SJCRH30 (cell line): Measurements from ENCODE around the gene IGLL1. TPM values are rescaled to one million over a fixed set of nuclear protein-coding genes. Genes with fewer than 3 reads are reported as not detected.

Source experiments
- DNase-seq, 2 experiments: peaks; one replicate each; pipeline ENCODE4 v3.0.0-alpha.2; 2015 to 2020
- H3K27ac ChIP-seq: fragments of 250-450 bp; sonication (Bioruptor Pico); 2 replicates; pipeline ENCODE4 v1.5.1; 2020; ENCODE audit warnings: mild to moderate bottlenecking, moderate library complexity
- H3K27me3 ChIP-seq: fragments of 250-450 bp; sonication (Bioruptor Pico); 2 replicates; pipeline ENCODE4 v1.5.1; 2020; ENCODE audit warnings: mild to moderate bottlenecking, moderate library complexity
- H3K36me3 ChIP-seq: fragments of 250-450 bp; sonication (Bioruptor Pico); 2 replicates; pipeline ENCODE4 v1.5.1; 2020; ENCODE audit warnings: mild to moderate bottlenecking, moderate library complexity
- H3K4me1 ChIP-seq: fragments of 250-450 bp; sonication (Bioruptor Pico); 2 replicates; pipeline ENCODE4 v1.5.1; 2020; ENCODE audit warnings: mild to moderate bottlenecking, moderate library complexity
- H3K4me3 ChIP-seq: fragments of 250-450 bp; sonication (Bioruptor Pico); 2 replicates; pipeline ENCODE4 v1.5.1; 2020; ENCODE audit warnings: mild to moderate bottlenecking, moderate library complexity
- H3K9me3 ChIP-seq: fragments of 250-450 bp; sonication (Bioruptor Pico); replicated peaks from 2 replicates; pipeline ENCODE4 v1.5.1; 2020; ENCODE audit warnings: mild to moderate bottlenecking, moderate library complexity
- total RNA-seq: library from RNA; depleted of rRNA; stranded (reverse); fragments of >200 nt; shearing (Covaris generic); gene quantifications from 2 replicates; pipeline ENCODE4 v1.2.3, GENCODE V29; 2014

The IGLL1 gene
- total RNA-seq, 1 experiment from 2014 or later = 0.36 TPM

GRCh38 chr22:23534201-23534850 is 45.8 kb downstream of the IGLL1 start:
- H3K27me3 ChIP-seq = peaks cover 14% of the 10 kb centered on the region
- no peaks in the 10 kb centered on the region for H3K9me3 ChIP-seq
- H3K27ac ChIP-seq = no peak overlapping the region
- peaks cover 8% of the 10 kb centered on the region; the same call in 1 of the 2 replicates for H3K4me1 ChIP-seq
- H3K36me3 ChIP-seq = no peaks in the 10 kb centered on the region
- DNase-seq = no peak
- no peak overlapping the region for H3K4me3 ChIP-seq

DNA sequence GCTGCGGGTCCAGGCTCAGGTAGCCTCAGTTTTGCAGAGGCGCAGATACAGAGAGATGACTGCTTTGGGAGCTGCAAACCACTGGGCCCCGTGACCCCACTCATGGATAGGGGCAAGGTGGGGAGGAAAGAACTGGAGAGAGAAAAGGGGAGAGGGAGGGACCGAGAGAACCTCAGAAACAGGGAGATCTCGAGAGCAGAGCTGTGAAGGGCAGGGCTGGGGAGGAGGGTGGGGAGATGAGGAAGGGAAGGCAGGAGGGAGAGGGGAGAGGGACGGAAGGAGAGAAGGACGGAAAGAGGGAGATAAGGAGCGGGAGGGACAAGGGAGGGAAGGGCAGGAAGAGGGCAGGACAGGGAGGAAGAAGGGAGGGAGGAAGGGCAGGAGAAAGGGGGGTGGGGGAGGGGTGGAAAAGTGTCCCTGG is 46.3 kb downstream of the IGLL1 start:
- Histone ChIP-seq H3K27ac (no peak overlapping the region), H3K27me3 (peaks cover 13% of the 10 kb centered on the region), H3K4me3 (no peak overlapping the region), H3K9me3 (no peaks in the 10 kb centered on the region), H3K4me1 (peaks cover 8% of the 10 kb centered on the region; the same call in 1 of the 2 replicates), H3K36me3 (no peaks in the 10 kb centered on the region)
- DNase-seq = no peak

DNA sequence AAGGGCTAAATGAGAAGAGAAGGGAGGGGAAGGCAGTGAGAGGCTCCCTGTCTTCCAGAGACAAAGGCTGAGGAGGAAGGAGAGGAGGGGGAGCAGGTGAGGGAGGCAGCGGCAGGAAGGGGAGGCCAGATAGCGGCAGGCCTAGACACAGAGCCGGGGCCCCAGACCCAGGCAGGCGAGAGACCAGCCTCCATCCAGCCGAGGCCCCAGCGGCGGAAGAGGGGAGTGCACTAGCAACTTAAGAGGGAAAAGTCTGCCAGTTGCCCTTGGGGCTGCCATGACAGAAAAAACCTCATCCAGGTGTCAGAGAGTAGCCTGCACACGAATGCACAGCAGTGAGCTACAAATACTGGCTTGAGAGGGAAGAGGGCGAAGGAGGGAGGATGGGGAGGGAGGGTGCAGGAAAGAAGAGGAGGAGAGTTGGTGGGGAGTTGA is 46.7 kb downstream of the IGLL1 start:
- peaks cover 8% of the 10 kb centered on the region; the same call in 1 of the 2 replicates for H3K4me1 ChIP-seq
- H3K36me3 ChIP-seq = no peaks in the 10 kb centered on the region
- no peaks in the 10 kb centered on the region for H3K9me3 ChIP-seq
- no peak overlapping the region for H3K4me3 ChIP-seq
- DNase-seq = peak; percentile 49 to 64
- H3K27me3 ChIP-seq = peaks cover 9% of the 10 kb centered on the region
- no peak overlapping the region for H3K27ac ChIP-seq

- Histone ChIP-seq H3K9me3 (no peaks in the 10 kb centered on the region), H3K27ac (no peak overlapping the region), H3K36me3 (no peaks in the 10 kb centered on the region), H3K27me3 (peaks cover 3% of the 10 kb centered on the region), H3K4me3 (no peak overlapping the region), H3K4me1 (peaks cover 8% of the 10 kb centered on the region; the same call in 1 of the 2 replicates)
- DNase-seq = no peak
Measured at GRCh38 chr22:23532731-23533130, 47.4 kb downstream of the IGLL1 start.

GRCh38 chr22:23531966-23532705 is 48.0 kb downstream of the IGLL1 start:
- no peaks in the 10 kb centered on the region for H3K36me3 ChIP-seq
- no peak overlapping the region for H3K27ac ChIP-seq
- no peak overlapping the region for H3K4me3 ChIP-seq
- H3K4me1 ChIP-seq = peaks cover 8% of the 10 kb centered on the region; the same call in 1 of the 2 replicates
- H3K9me3 ChIP-seq = no peaks in the 10 kb centered on the region
- 0 out of 2 replicates have a peak, but pooled peaks cover 3% of the 10 kb centered on the region for H3K27me3 ChIP-seq
- no peak for DNase-seq

- Histone ChIP-seq H3K27ac (no peak overlapping the region), H3K36me3 (no peaks in the 10 kb centered on the region), H3K4me3 (no peak overlapping the region), H3K4me1 (peaks cover 7% of the 10 kb centered on the region; the same call in 1 of the 2 replicates), H3K9me3 (no peaks in the 10 kb centered on the region), H3K27me3 (0 out of 2 replicates have a peak, but pooled peaks cover 3% of the 10 kb centered on the region)
- no peak for DNase-seq
Measured at GRCh38 chr22:23531283-23531956, 48.7 kb downstream of the IGLL1 start.

DNA sequence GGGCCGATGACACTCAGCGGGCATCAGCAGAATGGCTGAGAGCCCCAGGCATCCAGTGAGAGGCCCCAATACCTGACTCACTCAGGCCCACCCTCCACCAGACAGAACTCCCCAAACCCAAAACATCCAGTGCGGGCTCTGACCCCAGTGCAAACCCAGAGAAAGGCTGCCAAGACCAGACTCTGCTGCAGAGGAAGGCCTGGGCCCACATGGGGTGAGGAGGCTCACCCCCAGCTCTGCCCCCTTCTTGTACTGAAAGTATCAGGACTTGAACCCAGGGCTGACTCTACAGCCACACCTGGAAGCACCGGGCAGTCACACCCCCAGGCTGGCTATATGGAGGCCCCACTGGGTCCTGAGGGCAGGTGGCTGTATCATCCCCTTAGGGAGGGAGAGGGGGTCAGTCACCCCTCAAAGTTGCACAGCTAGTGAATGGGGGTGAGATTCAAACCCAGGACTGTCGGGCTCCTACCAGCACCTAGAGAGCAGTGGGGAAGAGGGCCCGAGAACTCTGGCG is 49.3 kb downstream of the IGLL1 start:
- Histone ChIP-seq H3K27ac (no peak overlapping the region), H3K36me3 (no peaks in the 10 kb centered on the region), H3K27me3 (0 out of 2 replicates have a peak, but pooled peaks cover 3% of the 10 kb centered on the region), H3K4me3 (no peak overlapping the region), H3K9me3 (no peaks in the 10 kb centered on the region), H3K4me1 (peaks cover 1% of the 10 kb centered on the region; the same call in 1 of the 2 replicates)
- DNase-seq = no peak

DNA sequence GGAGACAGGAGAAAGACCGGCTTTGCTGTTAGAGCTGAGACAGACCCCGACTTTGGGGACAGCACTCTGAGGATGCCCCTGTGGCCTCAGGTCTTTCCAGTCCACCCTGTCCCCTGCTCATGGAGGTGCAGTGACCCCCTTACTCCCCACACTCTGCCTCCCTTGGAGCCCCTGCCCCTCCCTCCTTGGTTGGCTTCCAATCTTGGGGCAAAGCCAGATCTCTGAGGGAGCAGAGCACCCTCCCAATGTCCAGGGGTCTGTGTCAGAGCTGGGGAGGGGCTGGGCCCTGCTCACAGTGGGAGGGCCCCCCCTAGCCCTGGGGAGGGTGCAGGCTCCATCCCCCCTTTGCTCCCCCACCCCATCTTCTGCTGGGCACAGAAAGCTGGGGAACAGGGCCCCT is 50.0 kb downstream of the IGLL1 start:
- no peak for DNase-seq
- Histone ChIP-seq H3K4me3 (no peak overlapping the region), H3K27me3 (0 out of 2 replicates have a peak, but pooled peaks cover 3% of the 10 kb centered on the region), H3K4me1 (no peaks in the 10 kb centered on the region), H3K36me3 (no peaks in the 10 kb centered on the region), H3K9me3 (no peaks in the 10 kb centered on the region), H3K27ac (no peak overlapping the region)

GRCh38 chr22:23529166-23530103 is 50.7 kb downstream of the IGLL1 start:
- no peak for DNase-seq
- Histone ChIP-seq H3K4me1 (no peaks in the 10 kb centered on the region), H3K4me3 (no peak overlapping the region), H3K9me3 (no peaks in the 10 kb centered on the region), H3K27me3 (0 out of 2 replicates have a peak, but pooled peaks cover 3% of the 10 kb centered on the region), H3K27ac (no peak overlapping the region), H3K36me3 (no peaks in the 10 kb centered on the region)

DNA sequence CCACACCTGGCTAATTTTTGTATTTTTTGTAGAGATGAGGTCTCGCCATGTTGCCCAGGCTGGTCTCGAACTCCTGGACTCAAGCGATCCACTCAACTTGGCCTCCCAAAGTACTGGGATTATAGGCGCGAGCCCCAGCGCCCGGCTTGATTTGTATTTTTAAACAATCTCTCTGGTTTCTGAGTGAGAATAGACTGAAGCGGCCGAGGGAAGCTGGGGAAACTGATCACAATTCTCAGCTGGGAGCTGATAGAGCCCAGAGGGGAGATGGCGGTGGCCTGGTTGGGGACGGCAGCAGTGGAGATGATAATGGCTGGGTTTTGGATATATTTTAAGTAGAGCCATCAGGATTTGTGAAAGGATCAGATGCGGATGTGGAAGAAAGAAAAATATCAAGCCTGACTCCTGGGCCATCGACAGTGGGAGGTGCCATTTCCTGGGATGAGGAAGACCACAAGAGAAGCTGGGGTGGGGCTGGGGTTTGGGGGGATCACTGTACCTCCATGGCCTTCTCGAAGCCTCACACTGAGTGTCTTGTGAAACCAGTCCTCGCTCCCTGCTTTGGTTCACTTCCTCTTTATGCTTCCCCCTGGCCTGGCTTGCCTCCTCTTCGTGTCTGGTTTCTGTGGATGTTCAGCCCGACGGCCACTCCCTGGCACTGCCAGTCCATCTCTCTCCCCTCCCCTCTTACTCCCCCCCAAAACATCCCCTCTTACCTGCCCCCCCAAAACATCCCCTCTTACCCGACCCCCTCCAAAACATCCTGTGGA is 51.9 kb downstream of the IGLL1 start:
- H3K9me3 ChIP-seq = no peaks in the 10 kb centered on the region
- 0 out of 2 replicates have a peak, but pooled peaks cover 3% of the 10 kb centered on the region for H3K27me3 ChIP-seq
- no peaks in the 10 kb centered on the region for H3K36me3 ChIP-seq
- no peak overlapping the region for H3K4me3 ChIP-seq
- no peak for DNase-seq
- H3K4me1 ChIP-seq = no peaks in the 10 kb centered on the region
- no peak overlapping the region for H3K27ac ChIP-seq

- no peaks in the 10 kb centered on the region for H3K4me1 ChIP-seq
- no peaks in the 10 kb centered on the region for H3K9me3 ChIP-seq
- H3K27me3 ChIP-seq = 0 out of 2 replicates have a peak, but pooled peaks cover under 1% of the 10 kb centered on the region
- no peak for DNase-seq
- no peaks in the 10 kb centered on the region for H3K36me3 ChIP-seq
- no peak overlapping the region for H3K27ac ChIP-seq
- H3K4me3 ChIP-seq = no peak overlapping the region
Measured at GRCh38 chr22:23526596-23527316, 53.3 kb downstream of the IGLL1 start.

DNA sequence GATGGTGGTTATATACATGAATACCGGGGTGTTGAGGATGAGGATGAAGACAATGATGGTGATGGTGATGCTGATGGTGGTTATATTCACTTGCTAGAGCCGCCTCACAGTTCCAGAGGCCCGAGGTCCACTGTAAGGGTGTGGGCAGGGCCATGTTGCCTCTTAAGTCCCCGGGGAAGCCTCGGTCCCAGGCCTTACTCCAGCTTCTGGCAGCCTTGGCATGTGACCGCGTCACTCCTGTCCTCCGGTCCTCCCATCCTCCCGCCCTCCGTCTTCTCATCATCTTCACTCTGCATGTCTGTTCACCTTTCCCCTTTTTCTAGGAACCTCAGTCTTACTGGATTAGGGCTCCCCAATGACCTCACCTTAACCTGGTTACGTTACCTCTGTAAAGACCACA is 54.6 kb downstream of the IGLL1 start:
- Histone ChIP-seq H3K36me3 (no peaks in the 10 kb centered on the region), H3K27me3 (no peaks in the 10 kb centered on the region), H3K4me3 (no peak overlapping the region), H3K27ac (no peak overlapping the region), H3K4me1 (peaks cover 7% of the 10 kb centered on the region; the same call in 1 of the 2 replicates), H3K9me3 (no peaks in the 10 kb centered on the region)
- no peak for DNase-seq

- no peak overlapping the region for H3K27ac ChIP-seq
- H3K27me3 ChIP-seq = no peaks in the 10 kb centered on the region
- no peak overlapping the region for H3K4me3 ChIP-seq
- no peaks in the 10 kb centered on the region for H3K9me3 ChIP-seq
- DNase-seq = no peak
- peaks cover 13% of the 10 kb centered on the region; the same call in 1 of the 2 replicates for H3K4me1 ChIP-seq
- H3K36me3 ChIP-seq = no peaks in the 10 kb centered on the region
Measured at GRCh38 chr22:23524226-23524625, 55.9 kb downstream of the IGLL1 start.
